Renal cortex interstitium (tissue), 11 donors: ENCODE measurements around the gene WDR18. TPM values are rescaled to one million over a fixed set of nuclear protein-coding genes. Genes with fewer than 3 reads are reported as not detected.
A peak's percentile ranks its signal among the peaks of the same experiment; 100 is the strongest.

Experiments used
- DNase-seq, 11 donors: peaks; one replicate each; pipeline ENCODE4 v3.0.0-alpha.2; 2013; ENCODE audit warnings: low read depth in 9 of 11, low spot score in 4 of 11; ENCODE audit errors: extremely low read depth in 1 of 11
- polyA plus RNA-seq, 3 donors: library from polyadenylated mRNA; unstranded; fragments of 120-200 nt; gene quantifications; one replicate each; pipeline ENCODE4 v1.2.1, GENCODE V29; 2013; ENCODE audit not compliant: insufficient read length in 3 of 3

The WDR18 gene
- polyA plus RNA-seq, 3 donors: 30.6 to 72.6 (median 54.1) TPM

GRCh38 chr19:999379-999719 lies 15.2 kb downstream of the WDR18 start:
- no peak for DNase-seq

GRCh38 chr19:1000095-1000494 lies 15.9 kb downstream of the WDR18 start, which contains the start of gene GRIN3B:
Gene GRIN3B (plus strand): TSS chr19:1000419. CDS start chr19:1000438, 19 bp downstream.
- DNase-seq: no peak

DNA sequence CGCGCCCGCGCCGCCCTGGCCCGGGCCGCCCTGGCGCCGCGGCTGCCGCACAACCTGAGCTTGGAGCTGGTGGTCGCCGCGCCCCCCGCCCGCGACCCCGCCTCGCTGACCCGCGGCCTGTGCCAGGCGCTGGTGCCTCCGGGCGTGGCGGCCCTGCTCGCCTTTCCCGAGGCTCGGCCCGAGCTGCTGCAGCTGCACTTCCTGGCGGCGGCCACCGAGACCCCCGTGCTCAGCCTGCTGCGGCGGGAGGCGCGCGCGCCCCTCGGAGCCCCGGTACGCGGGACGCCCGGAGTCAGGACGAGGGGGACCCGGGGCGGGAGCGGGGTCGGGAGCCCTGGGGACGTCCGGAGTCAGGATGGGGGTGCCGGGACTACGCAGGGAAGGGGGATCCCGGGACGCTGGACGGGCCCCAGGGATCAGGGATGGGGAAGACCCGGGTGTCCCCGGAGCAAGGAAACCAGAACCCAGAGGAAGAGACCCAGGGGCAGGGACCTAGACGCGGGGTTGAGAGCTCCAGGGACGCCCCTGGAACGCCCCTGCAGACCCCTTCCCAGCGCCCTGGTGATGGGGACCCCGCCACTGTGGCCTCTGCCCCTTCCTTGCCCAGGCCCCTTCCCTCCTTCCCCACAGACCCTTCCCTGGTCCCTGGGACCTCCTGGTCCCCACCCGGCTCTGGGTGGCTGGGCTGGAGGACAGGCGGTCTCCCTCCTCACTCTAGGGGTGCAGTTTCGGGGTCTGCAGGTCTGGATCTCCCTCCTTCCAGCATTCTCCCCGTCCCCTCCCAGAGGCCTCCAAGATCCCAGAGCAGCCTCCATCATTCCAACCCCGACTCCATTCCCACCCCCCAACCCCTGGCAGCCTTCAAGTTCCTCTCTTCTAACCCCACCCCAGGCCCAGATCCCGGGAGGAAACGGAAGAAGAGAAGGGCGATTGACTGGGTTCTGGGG lies 16.7 kb downstream of the WDR18 start:
- no peak for DNase-seq

GRCh38 chr19:1001538-1002166 lies 17.5 kb downstream of the WDR18 start:
- DNase-seq: no peak

DNA sequence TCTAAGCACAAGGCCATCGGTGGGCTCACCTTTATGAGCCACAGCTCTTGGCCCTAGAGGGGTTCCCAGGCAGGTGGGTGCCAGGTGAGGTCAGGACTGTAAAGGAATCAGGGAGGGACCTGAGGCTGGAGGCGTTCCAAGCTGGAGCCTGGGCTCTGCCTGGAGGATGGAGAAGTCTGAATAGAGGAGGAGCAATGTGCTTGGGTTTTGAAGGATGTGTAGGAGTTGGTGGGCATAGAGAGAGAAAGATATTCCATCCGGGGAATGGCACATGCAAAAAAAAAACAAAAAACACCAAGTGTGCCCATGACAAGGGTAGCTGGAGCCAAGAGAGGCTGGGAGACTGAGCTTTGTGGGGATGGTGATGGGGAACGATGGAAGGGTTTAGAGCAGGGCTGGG lies 18.5 kb downstream of the WDR18 start:
- no peak for DNase-seq

- DNase-seq: no peak
Observed at GRCh38 chr19:1003283-1003682, 19.1 kb downstream of the WDR18 start.

DNA sequence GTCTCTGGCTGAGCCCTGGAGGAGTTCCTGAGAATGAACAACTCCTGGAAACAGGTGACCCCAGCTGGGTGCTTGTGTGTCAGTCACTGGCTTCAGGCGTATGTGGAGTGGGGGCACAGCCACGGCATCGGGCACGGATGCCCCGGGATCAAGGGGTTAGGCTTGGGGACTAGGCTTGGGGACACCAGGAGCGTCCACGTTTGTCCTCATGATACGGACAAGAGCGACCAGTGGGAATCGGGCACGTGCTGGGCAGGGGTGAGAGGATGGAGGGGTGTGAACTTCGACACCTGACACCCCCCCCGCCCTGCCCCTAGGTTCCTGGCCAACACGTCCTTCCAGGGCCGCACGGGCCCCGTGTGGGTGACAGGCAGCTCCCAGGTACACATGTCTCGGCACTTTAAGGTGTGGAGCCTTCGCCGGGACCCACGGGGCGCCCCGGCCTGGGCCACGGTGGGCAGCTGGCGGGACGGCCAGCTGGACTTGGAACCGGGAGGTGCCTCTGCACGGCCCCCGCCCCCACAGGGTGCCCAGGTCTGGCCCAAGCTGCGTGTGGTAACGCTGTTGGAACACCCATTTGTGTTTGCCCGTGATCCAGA lies 20.2 kb downstream of the WDR18 start:
- DNase-seq: no peak

- no peak for DNase-seq
Observed at GRCh38 chr19:1004803-1005664, 20.9 kb downstream of the WDR18 start.

DNA sequence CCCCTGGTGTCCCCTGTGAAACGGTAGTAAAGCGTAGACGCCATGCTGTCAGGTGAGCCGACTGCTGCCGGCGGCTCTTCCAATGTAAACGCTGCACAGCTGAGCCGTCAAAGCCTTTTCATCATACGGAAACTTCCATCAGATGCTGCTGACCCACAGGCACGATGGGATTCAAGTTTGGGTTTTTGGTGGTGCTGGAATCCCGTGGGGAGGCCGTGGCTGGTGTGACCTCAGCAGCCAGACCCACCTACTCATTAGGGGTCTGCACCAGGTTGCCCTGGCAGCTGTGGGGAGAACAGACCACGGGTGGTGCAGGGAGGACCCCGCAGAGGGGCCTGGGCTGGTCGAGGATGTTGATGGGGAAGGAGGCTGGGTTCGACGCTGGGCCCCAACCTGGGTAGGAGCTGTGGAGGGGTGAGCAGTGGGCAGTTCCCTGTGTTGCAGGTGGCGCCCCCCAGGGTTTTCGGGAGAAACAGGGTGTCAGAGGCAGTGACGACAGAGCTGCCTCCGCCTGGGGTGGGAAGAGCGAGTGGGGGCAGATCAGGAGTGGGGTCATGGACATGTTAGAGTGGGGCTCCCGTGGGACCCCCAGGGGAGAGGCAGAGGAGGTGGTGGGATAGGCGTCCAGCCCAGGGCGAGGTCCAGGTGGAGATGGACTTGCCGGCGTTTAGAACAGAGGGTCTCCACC lies 22.7 kb downstream of the WDR18 start:
- no peak for DNase-seq

DNA sequence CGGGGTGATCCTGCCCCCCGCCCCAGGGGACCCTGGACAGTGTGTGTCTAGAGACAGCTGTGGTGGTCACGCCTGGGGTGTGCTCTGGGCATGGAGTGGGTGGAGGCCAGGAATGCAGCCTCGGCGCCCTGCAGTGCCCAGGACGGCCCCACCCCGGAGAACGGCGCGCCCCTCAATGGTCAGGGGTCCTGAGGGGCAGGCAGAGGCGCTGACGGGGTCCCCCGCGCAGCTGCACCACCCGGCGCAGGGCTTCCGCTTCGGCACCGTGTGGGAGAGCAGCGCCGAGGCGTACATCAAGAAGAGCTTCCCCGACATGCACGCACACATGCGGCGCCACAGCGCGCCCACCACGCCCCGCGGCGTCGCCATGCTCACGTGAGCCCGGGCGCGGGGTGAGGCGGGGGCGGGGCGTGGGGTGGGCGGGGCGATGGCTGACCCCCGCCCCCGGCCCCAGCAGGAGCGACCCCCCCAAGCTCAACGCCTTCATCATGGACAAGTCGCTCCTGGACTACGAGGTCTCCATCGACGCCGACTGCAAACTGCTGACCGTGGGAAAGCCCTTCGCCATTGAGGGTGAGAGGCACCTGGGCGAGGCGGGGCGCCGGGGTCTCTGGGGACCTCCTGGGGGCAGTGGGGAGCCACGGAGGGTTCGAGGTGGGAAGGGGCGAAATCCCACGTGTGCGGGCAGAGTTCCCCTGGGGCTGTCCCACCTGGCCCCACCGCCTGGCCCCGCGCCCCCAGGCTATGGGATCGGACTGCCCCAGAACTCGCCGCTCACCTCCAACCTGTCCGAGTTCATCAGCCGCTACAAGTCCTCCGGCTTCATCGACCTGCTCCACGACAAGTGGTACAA lies 23.5 kb downstream of the WDR18 start:
- no peak for DNase-seq

GRCh38 chr19:1008268-1009040 lies 24.3 kb downstream of the WDR18 start:
- DNase-seq: no peak

- peak in 1 of 11 donors; percentile 63 for DNase-seq
Observed at GRCh38 chr19:1009041-1009980, 25.2 kb downstream of the WDR18 start.

GRCh38 chr19:1009981-1010538 lies 25.9 kb downstream of the WDR18 start:
- DNase-seq: no peak

DNA sequence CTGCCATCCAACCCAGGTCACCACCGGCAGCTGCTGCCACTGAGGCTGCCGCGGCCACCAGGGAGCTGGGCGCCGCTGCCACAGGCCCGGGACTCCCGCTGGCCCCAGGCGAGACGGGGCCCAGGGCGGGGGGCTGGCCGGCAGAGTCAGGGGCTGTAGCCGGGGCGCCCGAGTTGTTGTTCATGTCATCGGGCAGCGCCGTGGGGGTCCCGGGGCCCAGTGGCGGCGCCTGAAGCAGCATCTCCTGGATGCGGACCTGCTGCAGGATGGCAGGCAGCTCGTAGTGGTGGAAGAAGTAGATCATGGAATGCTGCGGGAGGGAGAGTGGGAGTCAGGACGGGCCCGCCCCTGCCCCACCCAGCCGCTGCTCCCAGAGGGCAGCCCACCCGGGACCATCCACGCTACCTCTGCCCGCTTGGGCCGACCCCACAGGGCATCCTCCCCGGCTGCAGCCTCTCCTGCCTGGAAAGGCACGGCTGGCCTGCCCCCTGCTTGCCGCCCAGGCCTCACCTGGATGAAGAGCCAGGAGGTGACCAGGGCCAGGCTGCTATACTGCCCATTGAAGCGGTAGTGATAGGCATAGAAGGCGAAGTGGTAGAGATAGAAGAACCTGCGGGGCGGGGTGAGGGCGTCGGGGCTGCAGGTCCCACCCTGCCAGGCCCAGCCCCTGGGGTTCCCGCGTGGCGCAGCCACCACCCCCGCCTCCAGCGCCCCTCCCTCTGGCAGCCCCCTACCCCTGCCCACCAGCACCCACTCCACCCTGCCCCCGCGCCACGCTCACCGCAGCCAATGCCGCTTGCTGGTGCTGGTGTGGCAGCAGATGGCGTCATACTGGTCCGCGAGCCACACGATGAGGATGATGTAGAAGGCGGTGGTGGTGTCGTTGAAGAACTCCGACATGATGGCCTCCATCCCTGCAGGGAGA lies 26.7 kb downstream of the WDR18 start:
- no peak for DNase-seq
